SK-N-MC (cell line): Measurements from ENCODE around the gene FBXO34.

Source experiments
- EZH2 ChIP-seq: fragments of 200-600 bp; sonication (generic); IDR thresholded peaks from one replicate; pipeline ENCODE4 v1.6.1; 2017; ENCODE audit warnings: antibody characterized with exemption
- FOXP2 ChIP-seq: optimal IDR thresholded peaks from 2 replicates; pipeline ENCODE3; 2011; ENCODE audit warnings: mild to moderate bottlenecking, moderate library complexity; ENCODE audit not compliant: insufficient read depth; ENCODE audit errors: extremely low read length, control extremely low read depth
- POLR2AphosphoS5 ChIP-seq: IDR thresholded peaks from 2 replicates; pipeline ENCODE4 v1.6.1; 2012; ENCODE audit warnings: mild to moderate bottlenecking, low read depth, low read length, borderline replicate concordance

- TF ChIP-seq EZH2, result no peak
- TF ChIP-seq POLR2AphosphoS5, result no peak
- TF ChIP-seq FOXP2, result no peak
Observed at GRCh38 chr14:55399852-55400251, 128.6 kb downstream of the FBXO34 start.
